Measurements from ENCODE around the gene GSDMA. TPM values are rescaled to one million over a fixed set of nuclear protein-coding genes. Genes with fewer than 3 reads are reported as not detected.

The GSDMA gene
- total RNA-seq, 2 experiments from 2014 or later, result 0.14 TPM; not detected in 1

GRCh38 chr17:39939106-39939505 is 23.7 kb upstream of the GSDMA start:
- Histone ChIP-seq H3K36me3 (ENCODE audit: insufficient read depth, low read length) (no peaks in the 10 kb centered on the region), H3K27me3 (ENCODE audit: control insufficient read depth in 1 of 2, insufficient read depth in 2 of 2, low read length in 2 of 2) (no peaks in the 10 kb centered on the region), H3K9me3 (ENCODE audit: control insufficient read depth in 1 of 2, insufficient read depth in 1 of 2, low read length in 2 of 2) (no peaks in the 10 kb centered on the region), H3K27ac (ENCODE audit: low read depth in 1 of 2, low read length in 2 of 2) (no peak overlapping the region), H3K4me1 (ENCODE audit: insufficient read depth, low read length) (peaks cover 10% of the 10 kb centered on the region), H3K4me3 (ENCODE audit: low read length) (no peak overlapping the region)
- no peaks in the 10 kb centered on the region for H3K36me3 Mint-ChIP-seq (ENCODE audit: low read depth)
- DNase-seq, result no peak
- H3K4me3 Mint-ChIP-seq, result no peak overlapping the region
- ChIA-PET CTCF (interaction anchor here (1.3 kb wide), 1 partner anchor 41 kb away, joined by 3 read pairs; the partner anchor contains the start of gene PSMD3), POLR2A (no interaction called here)
- intact Hi-C loops (cut with DNase I, micrococcal nuclease), result no loop called here
- no peak for TF ChIP-seq CTCF (IDR thresholded peaks at IDR 0.05)
- peaks cover 11% of the 10 kb centered on the region for H3K4me1 Mint-ChIP-seq (ENCODE audit: low read depth)
- no peak overlapping the region for H3K27ac Mint-ChIP-seq
- H3K27me3 Mint-ChIP-seq, result no peaks in the 10 kb centered on the region
- H3K9me3 Mint-ChIP-seq, result no peaks in the 10 kb centered on the region
- no peak for ATAC-seq (ENCODE audit: poor library complexity)

- Histone ChIP-seq H3K27ac (ENCODE audit: low read depth in 1 of 2, low read length in 2 of 2) (no peak overlapping the region), H3K27me3 (ENCODE audit: control insufficient read depth in 1 of 2, insufficient read depth in 2 of 2, low read length in 2 of 2) (no peaks in the 10 kb centered on the region), H3K4me3 (ENCODE audit: low read length) (no peak overlapping the region), H3K9me3 (ENCODE audit: control insufficient read depth in 1 of 2, insufficient read depth in 1 of 2, low read length in 2 of 2) (no peaks in the 10 kb centered on the region), H3K36me3 (ENCODE audit: insufficient read depth, low read length) (no peaks in the 10 kb centered on the region), H3K4me1 (ENCODE audit: insufficient read depth, low read length) (peaks cover 10% of the 10 kb centered on the region)
- intact Hi-C loops (cut with DNase I, micrococcal nuclease), result no loop called here
- Mint-ChIP-seq H3K36me3 (ENCODE audit: low read depth) (no peaks in the 10 kb centered on the region), H3K4me1 (ENCODE audit: low read depth) (peaks cover 11% of the 10 kb centered on the region), H3K27ac (peak overlapping the region; percentile 42), H3K27me3 (no peaks in the 10 kb centered on the region), H3K4me3 (no peak overlapping the region), H3K9me3 (no peaks in the 10 kb centered on the region)
- ATAC-seq (ENCODE audit: poor library complexity) (peak; percentile 95), DNase-seq (peak in 5 of 14 experiments; percentile 24 to 73 (median 48))
- TF ChIP-seq CTCF (IDR thresholded peaks at IDR 0.05), result no peak
- POLR2A ChIA-PET, result interaction anchor here (0.6 kb wide), 1 partner anchor 482 kb away, joined by 3 read pairs; no protein-coding TSS in a partner anchor
- CTCF ChIA-PET, result interaction anchor here (1.3 kb wide), 1 partner anchor 40 kb away, joined by 3 read pairs; the partner anchor contains the start of gene PSMD3
Observed at GRCh38 chr17:39939588-39940419, 23.0 kb upstream of the GSDMA start.

DNA sequence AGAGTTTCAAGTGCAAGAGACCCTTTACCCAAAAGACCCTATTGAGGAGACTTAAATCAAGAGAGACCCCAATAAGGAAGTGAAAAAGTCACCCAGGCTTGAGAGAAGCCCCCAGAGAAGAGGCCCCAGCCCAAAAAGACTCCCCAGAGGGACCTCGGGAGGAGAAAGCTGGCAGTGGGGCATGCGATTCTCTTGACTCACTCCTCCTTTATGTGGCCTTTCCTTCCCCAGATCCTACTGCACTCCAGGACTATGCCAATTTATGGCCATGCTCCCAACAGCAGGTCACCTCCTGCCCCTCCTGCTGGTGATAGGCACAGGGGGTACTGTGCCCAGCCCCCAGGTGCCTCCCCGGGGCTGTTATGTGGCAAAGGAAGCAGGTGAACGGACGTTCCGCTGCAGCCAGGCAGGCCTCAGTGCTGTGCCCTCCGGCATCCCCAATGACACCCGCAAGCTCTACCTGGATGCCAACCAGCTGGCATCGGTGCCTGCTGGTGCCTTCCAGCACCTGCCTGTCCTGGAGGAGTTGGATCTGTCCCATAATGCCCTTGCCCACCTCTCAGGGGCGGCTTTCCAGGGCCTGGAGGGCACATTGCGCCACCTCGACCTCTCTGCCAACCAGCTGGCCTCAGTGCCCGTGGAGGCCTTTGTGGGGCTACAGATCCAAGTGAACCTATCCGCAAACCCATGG is 19.0 kb upstream of the GSDMA start:
- no peak for TF ChIP-seq CTCF (IDR thresholded peaks at IDR 0.05)
- Mint-ChIP-seq H3K4me3 (no peak overlapping the region), H3K27ac (no peak overlapping the region), H3K9me3 (no peaks in the 10 kb centered on the region), H3K27me3 (no peaks in the 10 kb centered on the region), H3K4me1 (ENCODE audit: low read depth) (peaks cover 25% of the 10 kb centered on the region), H3K36me3 (ENCODE audit: low read depth) (no peaks in the 10 kb centered on the region)
- ATAC-seq (ENCODE audit: poor library complexity), result no peak
- H3K27me3 ChIP-seq (ENCODE audit: control insufficient read depth in 1 of 2, insufficient read depth in 2 of 2, low read length in 2 of 2), result no peaks in the 10 kb centered on the region
- H3K9me3 ChIP-seq (ENCODE audit: control insufficient read depth in 1 of 2, insufficient read depth in 1 of 2, low read length in 2 of 2), result no peaks in the 10 kb centered on the region
- no peak for DNase-seq
- no peak overlapping the region for H3K4me3 ChIP-seq (ENCODE audit: low read length)
- ChIA-PET CTCF (no interaction called here), POLR2A (no interaction called here)
- H3K36me3 ChIP-seq (ENCODE audit: insufficient read depth, low read length), result no peaks in the 10 kb centered on the region
- no peak overlapping the region for H3K27ac ChIP-seq (ENCODE audit: low read depth in 1 of 2, low read length in 2 of 2)
- H3K4me1 ChIP-seq (ENCODE audit: insufficient read depth, low read length), result peaks cover 13% of the 10 kb centered on the region
- intact Hi-C loops (cut with DNase I, micrococcal nuclease), result no loop called here

All from CD4-positive, alpha-beta T cell (primary cell).